HCT116 (cell line): Measurements from ENCODE around the gene LLGL2. TPM values are rescaled to one million over a fixed set of nuclear protein-coding genes. Genes with fewer than 3 reads are reported as not detected.
A peak's percentile ranks its signal among the peaks of the same experiment; 100 is the strongest.

ENCODE experiments used
- ATAC-seq: fragments of 200-7000 bp; cut with Tn5 transposase; 2 replicates; pipeline ENCODE4 v1.9.1; 2020; ENCODE audit warnings: mild to moderate bottlenecking, moderate library complexity
- BruUV-seq: library from RNA; stranded (reverse); fragments of 400-500 nt; replicated peaks from 2 replicates; lab custom pipeline; 2021; lab: Mats Ljungman, UMichigan
- CTCF ChIA-PET: fragments of 300-600 bp; sonication (Branson Sonifier 250); formaldehyde crosslinking; loops from one replicate; lab custom pipeline; 2021; ENCODE audit warnings: antibody characterized with exemption; lab: Charles Lee
- POLR2A ChIA-PET: fragments of 300-600, 350-600 bp; sonication (Branson Sonifier 250); formaldehyde crosslinking; loops from one replicate; lab custom pipeline; 2021; ENCODE audit warnings: antibody characterized with exemption; lab: Charles Lee
- RAD21 ChIA-PET, 2 experiments: fragments of 300-600 bp; sonication (Branson Sonifier 250); formaldehyde crosslinking; loops; one replicate each; lab custom pipeline; 2023; ENCODE audit warnings: low total read pairs in 2 of 2; ENCODE audit not compliant: uncharacterized antibody in 2 of 2, unreplicated experiment in 2 of 2, low non-redundant PET in 1 of 2; lab: Charles Lee
- DNase-seq: peaks from one replicate; pipeline ENCODE4 v3.0.0-alpha.2; 2010; ENCODE audit warnings: low read depth, low spot score
- H2AFZ ChIP-seq: fragments of 200-600 bp; shearing (Covaris generic), sonication (generic); 2 replicates; pipeline ENCODE4 v1.6.1; 2017; ENCODE audit warnings: low read depth, mixed run types, mixed read lengths, antibody characterized with exemption, low read length; ENCODE audit not compliant: poor library complexity, severe bottlenecking
- H3K27ac ChIP-seq: 2 replicates; pipeline ENCODE4 v1.5.1; 2012; ENCODE audit warnings: low read depth, low read length
- H3K27me3 ChIP-seq: fragments of 200-600 bp; sonication (generic); 2 replicates; pipeline ENCODE4 v1.6.1; 2016; ENCODE audit warnings: mixed run types, low read length, mixed read lengths; ENCODE audit not compliant: insufficient read depth
- H3K36me3 ChIP-seq, 2 experiments: fragments of 200-500 bp in 1 of 2; fragments of 200-600 bp in 1 of 2; sonication (Bioruptor generic) in 1 of 2; sonication (generic) in 1 of 2; 2 replicates each; pipeline versions ENCODE4 v1.5.1 to v1.6.1; 2014 to 2016; ENCODE audit warnings: low read length in 2 of 2, inconsistent platforms in 1 of 2, mixed read lengths in 1 of 2, mixed run types in 1 of 2; ENCODE audit not compliant: insufficient read depth in 2 of 2, control insufficient read depth in 1 of 2
- H3K4me1 ChIP-seq, 2 experiments: fragments of 200-600 bp in 1 of 2; sonication (generic) in 1 of 2; 2 replicates each; pipeline versions ENCODE4 v1.5.1 to v1.6.1; 2012 to 2017; ENCODE audit warnings: low read length in 2 of 2, inconsistent platforms in 1 of 2, mild to moderate bottlenecking in 1 of 2, mixed read lengths in 1 of 2, mixed run types in 1 of 2, moderate library complexity in 1 of 2; ENCODE audit not compliant: insufficient read depth in 2 of 2, control insufficient read depth in 1 of 2
- H3K4me2 ChIP-seq: fragments of 200-600 bp; sonication (generic); 2 replicates; pipeline ENCODE4 v1.6.1; 2017; ENCODE audit warnings: mixed run types, low read length, mixed read lengths
- H3K4me3 ChIP-seq, 2 experiments: fragments of 200-600 bp in 1 of 2; sonication (generic) in 1 of 2; replicated peaks in 1 of 2; 2 replicates each; pipeline ENCODE4 v1.5.1; 2011 to 2016; ENCODE audit warnings: low read length in 2 of 2, control low read depth in 1 of 2, low read depth in 1 of 2, mild to moderate bottlenecking in 1 of 2, mixed read lengths in 1 of 2, mixed run types in 1 of 2
- H3K79me2 ChIP-seq: fragments of 200-600 bp; sonication (generic); 2 replicates; pipeline ENCODE4 v1.6.1; 2017; ENCODE audit warnings: mild to moderate bottlenecking, mixed run types, low read length, moderate library complexity, mixed read lengths; ENCODE audit not compliant: insufficient read depth
- H3K9ac ChIP-seq: fragments of 200-600 bp; sonication (generic); 2 replicates; pipeline ENCODE4 v1.6.1; 2016; ENCODE audit warnings: low read length, mixed read lengths
- H3K9me2 ChIP-seq: fragments of 200-600 bp; sonication (generic), shearing (Covaris generic); 2 replicates; pipeline ENCODE4 v1.6.1; 2017; ENCODE audit warnings: mixed run types, mild to moderate bottlenecking, moderate library complexity; ENCODE audit not compliant: insufficient read depth
- H3K9me3 ChIP-seq, 2 experiments: fragments of 200-500 bp in 1 of 2; fragments of 200-600 bp in 1 of 2; sonication (Bioruptor generic) in 1 of 2; sonication (generic) in 1 of 2; 2 replicates each; pipeline ENCODE4 v1.6.1; 2014 to 2017; ENCODE audit warnings: low read length in 2 of 2, mixed read lengths in 2 of 2, inconsistent platforms in 1 of 2, low read depth in 1 of 2, mild to moderate bottlenecking in 1 of 2, mixed run types in 1 of 2, moderate library complexity in 1 of 2; ENCODE audit not compliant: control insufficient read depth in 1 of 2, insufficient read depth in 1 of 2
- H4K20me1 ChIP-seq: fragments of 200-600 bp; sonication (generic), shearing (Covaris generic); 2 replicates; pipeline ENCODE4 v1.6.1; 2017; ENCODE audit warnings: mixed run types, mild to moderate bottlenecking, moderate library complexity; ENCODE audit not compliant: insufficient read depth
- ATF3 ChIP-seq: IDR thresholded peaks from 2 replicates; pipeline ENCODE4 v1.6.1; 2012
- CEBPB ChIP-seq: IDR thresholded peaks from 2 replicates; pipeline ENCODE4 v1.6.1; 2012; ENCODE audit warnings: low read depth
- CTCF ChIP-seq, 3 experiments: fragments of 200-600 bp in 1 of 3; sonication (generic) in 1 of 3; IDR thresholded peaks in 2 of 3; conservative IDR thresholded peaks in 1 of 3; 2 replicates each; pipeline ENCODE4 v1.5.1; 2012 to 2017; ENCODE audit warnings: low read depth in 2 of 3, low read length in 2 of 3, antibody characterized with exemption in 1 of 3, borderline replicate concordance in 1 of 3, control low read depth in 1 of 3, mild to moderate bottlenecking in 1 of 3, mixed read lengths in 1 of 3, mixed run types in 1 of 3, moderate library complexity in 1 of 3; ENCODE audit not compliant: insufficient read depth in 1 of 3
- ELF1 ChIP-seq: IDR thresholded peaks from 2 replicates; pipeline ENCODE4 v1.6.1; 2012; ENCODE audit warnings: low read depth, borderline replicate concordance
- EZH2 ChIP-seq: fragments of 200-600 bp; sonication (generic); IDR thresholded peaks from 2 replicates; pipeline ENCODE4 v1.6.1; 2017; ENCODE audit warnings: antibody characterized with exemption, mixed run types
- EZH2phosphoT487 ChIP-seq: fragments of 200-600 bp; IDR thresholded peaks from 2 replicates; pipeline ENCODE4 v1.6.1; 2018; ENCODE audit warnings: antibody characterized with exemption, borderline replicate concordance
- JUND ChIP-seq: IDR thresholded peaks from 2 replicates; pipeline ENCODE4 v1.6.1; 2012
- MAX ChIP-seq: IDR thresholded peaks from 2 replicates; pipeline ENCODE4 v1.6.1; 2012
- POLR2AphosphoS5 ChIP-seq: IDR thresholded peaks from 2 replicates; pipeline ENCODE4 v1.6.1; 2011; ENCODE audit warnings: mild to moderate bottlenecking, low read depth, low read length, moderate library complexity
- REST ChIP-seq: IDR thresholded peaks from 2 replicates; pipeline ENCODE4 v1.6.1; 2012; ENCODE audit warnings: low read depth
- TCF7L2 ChIP-seq: IDR thresholded peaks from 2 replicates; pipeline ENCODE4 v1.7.0; 2011; ENCODE audit warnings: borderline replicate concordance, inconsistent platforms; ENCODE audit not compliant: insufficient read depth, insufficient read length; ENCODE audit errors: extremely low read depth
- YY1 ChIP-seq: IDR thresholded peaks from 2 replicates; pipeline ENCODE4 v1.6.1; 2011; ENCODE audit warnings: low read length, low read depth, moderate library complexity, mild to moderate bottlenecking; ENCODE audit not compliant: insufficient replicate concordance; ENCODE audit errors: extremely low read depth
- ZBTB33 ChIP-seq: IDR thresholded peaks from 2 replicates; pipeline ENCODE4 v1.6.1; 2011; ENCODE audit warnings: mild to moderate bottlenecking, low read length, moderate library complexity; ENCODE audit not compliant: insufficient replicate concordance; ENCODE audit errors: extremely low read depth
- ZFX ChIP-seq: fragments of 450-650 bp; IDR thresholded peaks from 2 replicates; pipeline ENCODE4 v1.6.1; 2017
- intact Hi-C: fragments of 100-400 bp; cut with micrococcal nuclease; formaldehyde crosslinking; loops from 2 replicates; pipeline ENCODE4 v1.10.0; 2022
- total RNA-seq: library from RNA; stranded (reverse); gene quantifications from one replicate; pipeline ENCODE4 v1.2.1, GENCODE V29; 2021; ENCODE audit not compliant: unreplicated experiment

Gene LLGL2
- total RNA-seq, 1 experiment from 2014 or later = 209 TPM

- intact Hi-C loops = no loop called here
- Histone ChIP-seq H3K9me3 (no peaks in the 10 kb centered on the region), H4K20me1 (no peaks in the 10 kb centered on the region), H2AFZ (no peak overlapping the region), H3K36me3 (peaks cover 13 to 17% of the 10 kb centered on the region in 2 experiments; a peak in 2 of 4 replicates), H3K4me1 (no peaks in the 10 kb centered on the region), H3K4me3 (no peak overlapping the region), H3K9me2 (no peaks in the 10 kb centered on the region), H3K27ac (peak overlapping the region; percentile 4; the same call in 1 of the 2 replicates), H3K4me2 (no peak overlapping the region), H3K9ac (no peak overlapping the region), H3K27me3 (no peaks in the 10 kb centered on the region), H3K79me2 (no peaks in the 10 kb centered on the region)
- ChIA-PET POLR2A (interaction anchor here (0.6 kb wide), 1 partner anchor 18 kb away, joined by 5 read pairs; no protein-coding TSS in a partner anchor), CTCF (no interaction called here), RAD21 (no interaction called here)
- TSS peak; percentile 63 for BruUV-seq
- DNase-seq = no peak
- TF ChIP-seq JUND (no peak), EZH2phosphoT487 (no peak), REST (no peak), CEBPB (no peak), EZH2 (no peak), POLR2AphosphoS5 (no peak), ZFX (no peak; the same call in 1 of the 2 replicates), YY1 (no peak), TCF7L2 (no peak), ATF3 (no peak), CTCF (IDR thresholded peaks at IDR 0.05 in 2 of 3, conservative IDR thresholded peaks at IDR 0.05 in 1 of 3; ENCODE audit: borderline replicate concordance in 1 of 3, insufficient read depth in 1 of 3, low read depth in 2 of 3, low read length in 2 of 3) (no peak), ELF1 (no peak), MAX (no peak), ZBTB33 (no peak)
- ATAC-seq = no peak
These were observed 26.0 kb upstream of the LLGL2 start for GRCh38 chr17:75499313-75500022.
